Effector memory CD4-positive, alpha-beta T cell (primary cell): ENCODE results near the gene ACTN1.
A peak's percentile ranks its signal among the peaks of the same experiment; 100 is the strongest.

Experiments
- DNase-seq, 3 donors: peaks; one replicate each; pipeline ENCODE4 v3.0.0-alpha.2; 2020
- H3K27ac ChIP-seq: 2 replicates; pipeline ENCODE4 v1.7.0; 2013; ENCODE audit warnings: mild to moderate bottlenecking, low read length, moderate library complexity; ENCODE audit not compliant: insufficient read depth, poor library complexity, severe bottlenecking
- H3K27me3 ChIP-seq: replicated peaks from 2 replicates; pipeline ENCODE4 v1.7.0; 2013; ENCODE audit warnings: mild to moderate bottlenecking, low read length; ENCODE audit not compliant: insufficient read depth, control insufficient read depth, poor library complexity, severe bottlenecking
- H3K36me3 ChIP-seq: 2 replicates; pipeline ENCODE4 v1.7.0; 2013; ENCODE audit warnings: mild to moderate bottlenecking, low read length, moderate library complexity; ENCODE audit not compliant: control insufficient read depth, insufficient read depth
- H3K4me1 ChIP-seq: 2 replicates; pipeline ENCODE4 v1.7.0; 2013; ENCODE audit warnings: low read length, mild to moderate bottlenecking; ENCODE audit not compliant: control insufficient read depth, insufficient read depth, poor library complexity, severe bottlenecking
- H3K4me3 ChIP-seq: 2 replicates; pipeline ENCODE4 v1.7.0; 2013; ENCODE audit warnings: low read length, low read depth, mild to moderate bottlenecking; ENCODE audit not compliant: insufficient read depth, poor library complexity, severe bottlenecking
- H3K9me3 ChIP-seq: 2 replicates; pipeline ENCODE4 v1.7.0; 2013; ENCODE audit warnings: mild to moderate bottlenecking, low read length, moderate library complexity; ENCODE audit not compliant: control insufficient read depth

ACTN1 gene

GRCh38 chr14:68874746-68875155, 104.4 kb downstream of the ACTN1 start:
- H3K9me3 ChIP-seq = no peaks in the 10 kb centered on the region
- DNase-seq = no peak
- no peaks in the 10 kb centered on the region for H3K4me1 ChIP-seq
- no peak overlapping the region for H3K27ac ChIP-seq
- no peaks in the 10 kb centered on the region for H3K27me3 ChIP-seq
- H3K4me3 ChIP-seq = no peak overlapping the region
- H3K36me3 ChIP-seq = peaks cover 31% of the 10 kb centered on the region

- H3K4me1 ChIP-seq = no peaks in the 10 kb centered on the region
- no peak for DNase-seq
- H3K27me3 ChIP-seq = no peaks in the 10 kb centered on the region
- H3K4me3 ChIP-seq = no peak overlapping the region
- peaks cover 20% of the 10 kb centered on the region for H3K36me3 ChIP-seq
- H3K9me3 ChIP-seq = no peaks in the 10 kb centered on the region
- no peak overlapping the region for H3K27ac ChIP-seq
Observed at GRCh38 chr14:68873376-68873775, 105.7 kb downstream of the ACTN1 start.

GRCh38 chr14:68871392-68871791, 107.7 kb downstream of the ACTN1 start:
- no peak overlapping the region for H3K27ac ChIP-seq
- peaks cover 5% of the 10 kb centered on the region for H3K36me3 ChIP-seq

GRCh38 chr14:68866991-68867533, 112.0 kb downstream of the ACTN1 start:
- no peak overlapping the region for H3K4me3 ChIP-seq
- DNase-seq = no peak
- no peak overlapping the region for H3K27ac ChIP-seq

More at GRCh38 chr14:68871392-68871791, 107.7 kb downstream of the ACTN1 start:
- DNase-seq = no peak
- Histone ChIP-seq H3K4me3 (no peak overlapping the region), H3K9me3 (no peaks in the 10 kb centered on the region), H3K27me3 (no peaks in the 10 kb centered on the region), H3K4me1 (no peaks in the 10 kb centered on the region)

GRCh38 chr14:68865542-68865941, 113.6 kb downstream of the ACTN1 start:
- Histone ChIP-seq H3K4me3 (no peak overlapping the region), H3K9me3 (no peaks in the 10 kb centered on the region), H3K27me3 (no peaks in the 10 kb centered on the region), H3K27ac (no peak overlapping the region), H3K4me1 (no peaks in the 10 kb centered on the region), H3K36me3 (no peaks in the 10 kb centered on the region)
- DNase-seq = no peak

More at GRCh38 chr14:68866991-68867533, 112.0 kb downstream of the ACTN1 start:
- H3K4me1 ChIP-seq = no peaks in the 10 kb centered on the region
- no peaks in the 10 kb centered on the region for H3K36me3 ChIP-seq
- no peaks in the 10 kb centered on the region for H3K27me3 ChIP-seq
- no peaks in the 10 kb centered on the region for H3K9me3 ChIP-seq

- Histone ChIP-seq H3K36me3 (no peaks in the 10 kb centered on the region), H3K4me3 (no peak overlapping the region), H3K9me3 (no peaks in the 10 kb centered on the region), H3K27ac (no peak overlapping the region), H3K4me1 (no peaks in the 10 kb centered on the region), H3K27me3 (no peaks in the 10 kb centered on the region)
- no peak for DNase-seq
Observed at GRCh38 chr14:68864361-68864750, 114.7 kb downstream of the ACTN1 start.

GRCh38 chr14:68863610-68864360, 115.3 kb downstream of the ACTN1 start:
- H3K27ac ChIP-seq = no peak overlapping the region

GRCh38 chr14:68862954-68863594, 116.0 kb downstream of the ACTN1 start:
- DNase-seq = peak; percentile 18 to 43 (median 25)
- no peak overlapping the region for H3K4me3 ChIP-seq
- no peaks in the 10 kb centered on the region for H3K36me3 ChIP-seq
- H3K4me1 ChIP-seq = no peaks in the 10 kb centered on the region
- no peak overlapping the region for H3K27ac ChIP-seq
- no peaks in the 10 kb centered on the region for H3K27me3 ChIP-seq
- no peaks in the 10 kb centered on the region for H3K9me3 ChIP-seq

More at GRCh38 chr14:68863610-68864360, 115.3 kb downstream of the ACTN1 start:
- H3K36me3 ChIP-seq = no peaks in the 10 kb centered on the region
- H3K27me3 ChIP-seq = no peaks in the 10 kb centered on the region
- H3K4me3 ChIP-seq = no peak overlapping the region
- H3K4me1 ChIP-seq = no peaks in the 10 kb centered on the region
- no peak for DNase-seq
- H3K9me3 ChIP-seq = no peaks in the 10 kb centered on the region

GRCh38 chr14:68860771-68861170, 118.3 kb downstream of the ACTN1 start:
- Histone ChIP-seq H3K27me3 (no peaks in the 10 kb centered on the region), H3K4me3 (no peak overlapping the region), H3K36me3 (no peaks in the 10 kb centered on the region), H3K27ac (no peak overlapping the region), H3K9me3 (no peaks in the 10 kb centered on the region), H3K4me1 (no peaks in the 10 kb centered on the region)
- DNase-seq = no peak

- Histone ChIP-seq H3K36me3 (no peaks in the 10 kb centered on the region), H3K4me1 (no peaks in the 10 kb centered on the region), H3K4me3 (no peak overlapping the region), H3K9me3 (no peaks in the 10 kb centered on the region), H3K27ac (no peak overlapping the region), H3K27me3 (no peaks in the 10 kb centered on the region)
- DNase-seq = no peak
Observed at GRCh38 chr14:68857516-68858070, 121.5 kb downstream of the ACTN1 start.
